H9 (cell line): ENCODE measurements around the gene NEDD4L. TPM values are rescaled to one million over a fixed set of nuclear protein-coding genes. Genes with fewer than 3 reads are reported as not detected.

Experiments
- DNase-seq: peaks from one replicate; pipeline ENCODE4 v3.0.0-alpha.2; 2017
- H2AFZ ChIP-seq: one replicate; pipeline ENCODE4 v1.6.1; 2013; ENCODE audit warnings: mild to moderate bottlenecking, low read length, control low read depth, moderate library complexity
- H2AK5ac ChIP-seq: 2 replicates; pipeline ENCODE4 v1.6.1; 2013; ENCODE audit warnings: low read length, control low read depth, mixed read lengths; ENCODE audit not compliant: insufficient read length
- H2BK120ac ChIP-seq: one replicate; pipeline ENCODE4 v1.6.1; 2013; ENCODE audit warnings: low read depth, mild to moderate bottlenecking, low read length, control low read depth, inconsistent platforms; ENCODE audit not compliant: poor library complexity, severe bottlenecking
- H2BK12ac ChIP-seq: 2 replicates; pipeline ENCODE4 v1.6.1; 2013; ENCODE audit warnings: low read length, control low read depth, mixed read lengths, low read depth; ENCODE audit not compliant: insufficient read length
- H2BK15ac ChIP-seq: 2 replicates; pipeline ENCODE4 v1.6.1; 2013; ENCODE audit warnings: low read depth, low read length, control low read depth
- H2BK20ac ChIP-seq: one replicate; pipeline ENCODE4 v1.6.1; 2013; ENCODE audit warnings: low read depth, mild to moderate bottlenecking, low read length, control low read depth, inconsistent platforms; ENCODE audit not compliant: poor library complexity, severe bottlenecking
- H2BK5ac ChIP-seq: 2 replicates; pipeline ENCODE4 v1.6.1; 2013; ENCODE audit warnings: low read length, control low read depth, mixed read lengths; ENCODE audit not compliant: insufficient read length
- H3K14ac ChIP-seq: 2 replicates; pipeline ENCODE4 v1.6.1; 2013; ENCODE audit warnings: low read length, control low read depth; ENCODE audit not compliant: insufficient read depth
- H3K18ac ChIP-seq: 2 replicates; pipeline ENCODE4 v1.6.1; 2013; ENCODE audit warnings: low read depth, mild to moderate bottlenecking, mixed read lengths, low read length, control low read depth; ENCODE audit not compliant: insufficient read length
- H3K23ac ChIP-seq: 2 replicates; pipeline ENCODE4 v1.6.1; 2013; ENCODE audit warnings: low read length, control low read depth, mixed read lengths, low read depth; ENCODE audit not compliant: insufficient read length
- H3K23me2 ChIP-seq: 2 replicates; pipeline ENCODE4 v1.6.1; 2013; ENCODE audit warnings: low read depth, mild to moderate bottlenecking, mixed read lengths, low read length, control low read depth; ENCODE audit not compliant: insufficient read length, poor library complexity, severe bottlenecking
- H3K27ac ChIP-seq: 2 replicates; pipeline ENCODE4 v1.5.1; 2013; ENCODE audit warnings: low read length, control low read depth, mixed read lengths, low read depth; ENCODE audit not compliant: insufficient read length
- H3K27me3 ChIP-seq: 2 replicates; pipeline ENCODE4 v1.6.1; 2013; ENCODE audit warnings: low read length, control low read depth, inconsistent platforms; ENCODE audit not compliant: insufficient read depth
- H3K4ac ChIP-seq: 2 replicates; pipeline ENCODE4 v1.6.1; 2013; ENCODE audit warnings: low read depth, mild to moderate bottlenecking, control low read depth, inconsistent platforms, low read length, moderate library complexity
- H3K4me1 ChIP-seq: 2 replicates; pipeline ENCODE4 v1.6.1; 2013; ENCODE audit warnings: low read length, control low read depth, inconsistent platforms; ENCODE audit not compliant: insufficient read depth
- H3K4me2 ChIP-seq: 2 replicates; pipeline ENCODE4 v1.6.1; 2013; ENCODE audit warnings: low read length, control low read depth, mixed read lengths; ENCODE audit not compliant: insufficient read length, insufficient read depth
- H3K56ac ChIP-seq: 2 replicates; pipeline ENCODE4 v1.6.1; 2013; ENCODE audit warnings: low read depth, mild to moderate bottlenecking, mixed read lengths, low read length, control low read depth; ENCODE audit not compliant: insufficient read length
- H3K79me1 ChIP-seq: 2 replicates; pipeline ENCODE4 v1.6.1; 2013; ENCODE audit warnings: low read depth, mild to moderate bottlenecking, moderate library complexity, low read length, control low read depth, inconsistent platforms; ENCODE audit not compliant: insufficient read depth, poor library complexity, severe bottlenecking
- H3K79me2 ChIP-seq: 2 replicates; pipeline ENCODE4 v1.6.1; 2013; ENCODE audit warnings: low read length, control low read depth, inconsistent platforms; ENCODE audit not compliant: insufficient read depth
- H3K9ac ChIP-seq: 2 replicates; pipeline ENCODE4 v1.6.1; 2013; ENCODE audit warnings: low read length, control low read depth, mixed read lengths; ENCODE audit not compliant: insufficient read length; ENCODE audit errors: extremely low read depth
- H3K9me3 ChIP-seq: one replicate; pipeline ENCODE4 v1.6.1; 2013; ENCODE audit warnings: low read depth, low read length, inconsistent platforms; ENCODE audit not compliant: control insufficient read depth
- H3T11ph ChIP-seq: one replicate; pipeline ENCODE4 v1.6.1; 2013; ENCODE audit warnings: mild to moderate bottlenecking, low read length, control low read depth, inconsistent platforms
- H4K20me1 ChIP-seq: one replicate; pipeline ENCODE4 v1.6.1; 2013; ENCODE audit not compliant: control insufficient read depth, insufficient read length, insufficient read depth
- H4K5ac ChIP-seq: 2 replicates; pipeline ENCODE4 v1.6.1; 2013; ENCODE audit warnings: low read depth, mild to moderate bottlenecking, mixed read lengths, low read length, control low read depth; ENCODE audit not compliant: insufficient read length
- H4K8ac ChIP-seq: replicated peaks from 2 replicates; pipeline ENCODE4 v1.6.1; 2013; ENCODE audit warnings: low read length, control low read depth, mixed read lengths, low read depth; ENCODE audit not compliant: insufficient read length
- H4K91ac ChIP-seq: 2 replicates; pipeline ENCODE4 v1.6.1; 2013; ENCODE audit warnings: low read depth, mild to moderate bottlenecking, moderate library complexity, mixed read lengths, low read length, control low read depth; ENCODE audit not compliant: insufficient read length
- H3K27ac Mint-ChIP-seq, 3 experiments: 2 replicates in 2 of 3; 3 replicates in 1 of 3; pipeline ENCODE4 v1.8.0; 2020 to 2021; ENCODE audit warnings: mixed read lengths in 3 of 3, mild to moderate bottlenecking in 1 of 3, moderate library complexity in 1 of 3
- H3K27me3 Mint-ChIP-seq: 2 replicates; pipeline ENCODE4 v1.8.0; 2021; ENCODE audit warnings: low read depth, mild to moderate bottlenecking, moderate library complexity, mixed read lengths
- H3K36me3 Mint-ChIP-seq, 3 experiments: 2 replicates in 2 of 3; 3 replicates in 1 of 3; pipeline ENCODE4 v1.8.0; 2020 to 2021; ENCODE audit warnings: low read depth in 3 of 3, mixed read lengths in 3 of 3; ENCODE audit not compliant: insufficient read depth in 1 of 3
- H3K4me1 Mint-ChIP-seq, 2 experiments: 2 replicates each; pipeline ENCODE4 v1.8.0; 2020; ENCODE audit warnings: mixed read lengths in 2 of 2
- H3K4me3 Mint-ChIP-seq, 2 experiments: 2 replicates in 1 of 2; 3 replicates in 1 of 2; pipeline ENCODE4 v1.8.0; 2020 to 2021; ENCODE audit warnings: mild to moderate bottlenecking in 2 of 2, mixed read lengths in 2 of 2, moderate library complexity in 1 of 2
- H3K9me3 Mint-ChIP-seq, 2 experiments: 2 replicates in 1 of 2; 3 replicates in 1 of 2; pipeline ENCODE4 v1.8.0; 2020; ENCODE audit warnings: mild to moderate bottlenecking in 2 of 2, mixed read lengths in 2 of 2, moderate library complexity in 1 of 2
- WGBS: extraction: QIAGEN DNeasy Blood & Tissue Kit; methylation state at CpG from one replicate; pipeline ENCODE4 v1.1.7; 2013; ENCODE audit warnings: missing lambda C conversion rate, low lambda C conversion rate, mixed read lengths; ENCODE audit not compliant: insufficient read length; ENCODE audit errors: extremely low coverage; 5-methylcytosine and 5-hydroxymethylcytosine counted together
- total RNA-seq: library from RNA; stranded (reverse); gene quantifications from 2 replicates; pipeline ENCODE4 v1.2.1, GENCODE V29; 2021
- TF ChIP-seq, protein P1 (sequence below): fragments of 200-600 bp; sonication (generic); conservative IDR thresholded peaks from 3 replicates; pipeline ENCODE4 v1.8.0; 2021; ENCODE audit warnings: antibody characterized with exemption, mild to moderate bottlenecking

Gene NEDD4L
- total RNA-seq, 1 experiment from 2014 or later, result 76.3 TPM

DNA sequence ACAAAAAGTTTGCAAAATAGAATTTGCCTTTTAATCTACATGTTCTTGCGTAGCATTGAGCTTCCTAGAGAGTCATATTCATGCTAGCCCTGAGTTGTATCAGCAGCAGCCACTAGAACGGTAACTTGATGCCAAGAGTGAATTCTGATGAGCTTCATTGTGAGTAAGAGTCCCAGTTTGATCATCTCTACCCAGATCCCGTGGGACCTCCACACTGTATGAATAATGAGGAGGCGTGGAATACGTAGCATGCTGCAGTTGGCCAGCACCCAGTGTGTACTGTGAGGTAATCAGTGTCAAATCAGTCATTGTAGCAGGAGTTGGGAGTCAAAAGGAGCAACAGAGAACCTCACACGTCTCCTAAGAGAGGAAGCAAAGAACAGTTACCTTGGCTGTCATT is 197.9 kb downstream of the NEDD4L start:
- Mint-ChIP-seq H3K9me3 (no peaks in the 10 kb centered on the region), H3K27ac (peak overlapping the region; percentile 13 to 31 (median 17); a peak in 4 of 7 replicates)

More for the DNA sequence above, 197.9 kb downstream of the NEDD4L start:
- H2BK15ac ChIP-seq, result no peak overlapping the region
- no peaks in the 10 kb centered on the region for H3K23me2 ChIP-seq
- peaks cover 18 to 20% of the 10 kb centered on the region in 2 experiments for H3K4me1 Mint-ChIP-seq
- no peak overlapping the region for H3K4me2 ChIP-seq
- H3K14ac ChIP-seq, result no peak overlapping the region
- no peak overlapping the region for H3K18ac ChIP-seq
- no peak overlapping the region for H3K27ac ChIP-seq
- H3K4ac ChIP-seq, result no peak overlapping the region
- TF ChIP-seq, protein P1, sequence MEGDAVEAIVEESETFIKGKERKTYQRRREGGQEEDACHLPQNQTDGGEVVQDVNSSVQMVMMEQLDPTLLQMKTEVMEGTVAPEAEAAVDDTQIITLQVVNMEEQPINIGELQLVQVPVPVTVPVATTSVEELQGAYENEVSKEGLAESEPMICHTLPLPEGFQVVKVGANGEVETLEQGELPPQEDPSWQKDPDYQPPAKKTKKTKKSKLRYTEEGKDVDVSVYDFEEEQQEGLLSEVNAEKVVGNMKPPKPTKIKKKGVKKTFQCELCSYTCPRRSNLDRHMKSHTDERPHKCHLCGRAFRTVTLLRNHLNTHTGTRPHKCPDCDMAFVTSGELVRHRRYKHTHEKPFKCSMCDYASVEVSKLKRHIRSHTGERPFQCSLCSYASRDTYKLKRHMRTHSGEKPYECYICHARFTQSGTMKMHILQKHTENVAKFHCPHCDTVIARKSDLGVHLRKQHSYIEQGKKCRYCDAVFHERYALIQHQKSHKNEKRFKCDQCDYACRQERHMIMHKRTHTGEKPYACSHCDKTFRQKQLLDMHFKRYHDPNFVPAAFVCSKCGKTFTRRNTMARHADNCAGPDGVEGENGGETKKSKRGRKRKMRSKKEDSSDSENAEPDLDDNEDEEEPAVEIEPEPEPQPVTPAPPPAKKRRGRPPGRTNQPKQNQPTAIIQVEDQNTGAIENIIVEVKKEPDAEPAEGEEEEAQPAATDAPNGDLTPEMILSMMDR, result no peak
- H3K36me3 Mint-ChIP-seq, result no peaks in the 10 kb centered on the region
- no peaks in the 10 kb centered on the region for H3K9me3 ChIP-seq
- H3K23ac ChIP-seq, result no peak overlapping the region
- no peaks in the 10 kb centered on the region for H3K27me3 ChIP-seq
- H3K9ac ChIP-seq, result no peak overlapping the region
- no peak for DNase-seq
- no peaks in the 10 kb centered on the region for H3K4me1 ChIP-seq
- no peak overlapping the region for H2BK120ac ChIP-seq
- H4K8ac ChIP-seq, result no peak overlapping the region
- H2AK5ac ChIP-seq, result no peak overlapping the region
- H3K79me2 ChIP-seq, result no peaks in the 10 kb centered on the region; the same call in 1 of the 2 replicates
- no peak overlapping the region for H2BK12ac ChIP-seq
- H3K56ac ChIP-seq, result no peak overlapping the region
- H2BK20ac ChIP-seq, result no peak overlapping the region
- H4K20me1 ChIP-seq, result no peaks in the 10 kb centered on the region
- no peak overlapping the region for H4K91ac ChIP-seq
- H3K79me1 ChIP-seq, result peaks cover 3% of the 10 kb centered on the region
- no peak overlapping the region for H4K5ac ChIP-seq
- H2AFZ ChIP-seq, result no peak overlapping the region
- WGBS, result no CpG with 5 or more reads among the region's 6 CpGs
- no peak overlapping the region for H3K4me3 Mint-ChIP-seq
- no peak overlapping the region for H3T11ph ChIP-seq
- no peak overlapping the region for H2BK5ac ChIP-seq
- H3K27me3 Mint-ChIP-seq, result no peaks in the 10 kb centered on the region
